Stimulated activated CD4-positive, alpha-beta T cell treated with anti-CD3 and anti-CD28 coated beads, Interleukin-12 subunit alpha, Interleukin-12 subunit beta, amount 100 ng/mL, for 24 hours (primary cell): Measurements from ENCODE around the gene GBA2.

Experiments used
- DNase-seq, 2 experiments: peaks; one replicate each; pipeline ENCODE4 v3.0.0-alpha.2; 2020; ENCODE audit warnings: low read depth in 2 of 2

Gene GBA2

DNA sequence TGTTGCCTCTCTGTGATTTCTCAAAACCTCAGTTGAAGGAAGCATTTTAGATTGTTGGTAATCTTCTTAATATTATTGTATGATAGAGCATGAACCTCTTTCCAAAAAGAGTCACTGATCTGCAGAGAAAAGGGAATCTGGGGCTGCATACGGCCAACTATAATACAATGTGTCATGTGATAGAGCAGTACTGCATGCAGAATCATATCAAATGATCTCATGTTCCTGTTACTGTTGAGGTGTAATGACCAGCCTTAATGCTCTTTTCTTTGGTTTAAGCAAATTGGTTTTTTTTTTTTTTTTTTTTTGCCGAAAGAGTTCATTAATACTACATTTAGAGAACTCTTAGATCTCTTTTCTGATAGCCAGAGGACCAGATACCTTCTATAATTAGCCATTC is 18.0 kb upstream of the GBA2 start:
- DNase-seq = no peak

DNA sequence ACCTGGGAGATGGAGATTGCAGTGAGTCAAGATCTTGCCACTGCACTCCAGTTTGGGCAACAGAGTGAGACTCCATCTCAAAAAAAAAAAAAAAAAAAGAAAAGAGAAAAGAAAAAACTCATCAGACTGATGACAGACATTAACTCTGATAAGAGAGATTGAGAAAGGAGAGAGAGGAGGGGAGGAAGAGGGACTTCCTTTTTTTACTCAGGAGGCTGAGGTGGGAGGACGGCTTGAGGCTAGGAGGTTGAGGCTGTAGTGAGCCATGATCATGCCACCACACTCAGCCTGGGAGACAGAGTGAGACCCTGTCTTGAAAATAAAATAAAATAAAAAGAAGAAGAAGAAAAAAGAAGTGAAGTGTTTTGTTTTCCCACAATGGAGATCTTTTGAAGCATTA is 14.8 kb upstream of the GBA2 start:
- DNase-seq = no peak

- no peak for DNase-seq
Measured at GRCh38 chr9:35763181-35763580, 14.2 kb upstream of the GBA2 start.

DNA sequence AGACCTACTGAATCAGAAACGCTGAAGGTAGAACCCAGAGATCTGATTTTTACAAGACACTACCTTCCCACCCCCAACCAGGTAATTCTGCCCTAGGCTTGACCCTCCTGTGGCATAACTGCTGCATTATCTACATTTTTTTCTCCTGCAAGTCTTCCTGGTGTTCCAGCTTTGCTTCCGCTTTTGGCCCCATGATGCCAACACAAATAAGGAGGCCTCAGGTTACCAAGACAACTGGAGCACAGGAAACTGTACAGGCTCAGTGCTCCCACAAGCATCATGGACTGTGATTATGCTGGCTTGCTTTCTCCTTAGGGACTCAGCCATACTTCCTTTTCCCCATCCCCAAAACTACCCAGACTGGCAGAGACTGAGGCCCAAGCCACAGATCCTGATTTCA is 11.6 kb upstream of the GBA2 start:
- no peak for DNase-seq

DNA sequence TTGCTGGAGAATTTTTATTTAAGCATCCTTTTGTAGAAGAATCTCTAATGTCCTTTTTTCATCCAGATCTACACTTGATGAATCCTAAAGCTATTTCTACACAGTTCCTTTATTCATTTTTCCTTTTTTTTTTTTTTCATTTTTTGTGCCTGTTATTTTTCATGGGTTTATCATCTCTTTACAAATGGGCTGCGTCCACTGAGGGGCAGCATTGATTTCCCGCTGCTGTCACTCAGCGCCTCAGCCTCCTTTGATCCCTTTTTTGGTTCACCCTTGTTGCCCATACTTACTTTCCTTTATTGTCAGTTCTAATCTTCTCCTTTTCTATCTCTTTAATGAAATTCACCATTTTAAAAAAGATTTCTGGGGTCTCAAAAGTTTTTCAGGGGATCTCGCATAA is 10.8 kb upstream of the GBA2 start:
- no peak for DNase-seq

DNA sequence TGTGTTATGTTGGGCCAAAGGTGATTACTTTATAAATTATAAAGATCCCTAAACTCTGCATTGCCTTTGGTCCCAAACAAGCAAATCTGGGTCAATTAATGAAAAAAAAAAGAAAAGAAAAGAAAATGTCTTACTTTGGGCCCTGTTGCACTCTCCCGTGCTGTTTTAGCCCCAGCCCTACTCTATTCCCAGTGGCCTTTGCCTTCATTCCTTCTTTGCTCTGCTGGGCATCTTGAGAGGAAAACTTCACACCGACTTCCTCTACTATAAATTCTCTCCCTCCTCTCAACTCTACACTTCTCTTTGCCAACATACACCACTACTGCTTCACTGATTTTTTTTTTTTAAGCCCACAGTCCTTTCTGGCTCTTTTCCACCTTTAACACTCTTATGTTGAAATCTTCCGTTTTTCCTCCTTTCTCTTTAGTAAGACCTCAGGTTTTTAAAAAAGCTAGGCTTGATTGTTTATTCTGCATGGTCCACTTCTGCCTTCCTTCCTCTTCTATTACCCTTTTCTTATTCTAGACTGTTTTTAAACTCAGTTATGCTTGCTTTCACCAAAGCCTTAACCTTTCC is 9.5 kb upstream of the GBA2 start:
- no peak for DNase-seq

- no peak for DNase-seq
Measured at GRCh38 chr9:35757892-35758275, 8.9 kb upstream of the GBA2 start.

DNA sequence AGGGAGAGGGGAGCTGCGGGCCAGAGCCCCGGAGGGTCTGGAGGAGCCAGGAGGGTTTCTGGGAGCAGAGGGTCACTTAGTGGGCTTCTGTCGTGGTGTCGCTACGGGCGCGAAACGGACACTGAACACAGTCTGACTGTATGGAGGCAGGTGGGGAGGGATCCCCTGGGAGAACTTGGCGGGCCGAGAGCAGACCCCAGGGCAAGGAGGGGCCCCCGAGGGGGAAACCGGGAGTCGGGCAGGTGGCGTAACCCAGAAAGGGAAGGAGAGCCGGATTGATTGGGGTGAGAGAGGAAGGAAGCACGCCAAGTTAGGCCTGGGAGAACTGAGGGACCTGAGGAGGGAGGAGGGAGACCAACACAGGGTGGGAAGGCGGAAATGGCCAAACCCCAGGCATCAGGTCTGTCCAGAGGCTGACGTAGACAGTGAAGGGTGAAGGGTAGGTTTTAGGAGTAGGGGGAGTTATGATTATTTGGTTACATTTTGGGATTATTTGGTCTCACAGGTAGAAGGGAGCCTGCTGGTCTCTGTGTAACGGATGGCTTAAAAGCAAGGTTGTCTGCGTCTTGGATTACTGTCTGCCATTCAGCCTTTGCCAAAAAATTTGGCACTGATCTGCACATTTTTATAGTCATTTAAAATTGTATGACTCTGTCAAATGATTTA is 8.3 kb upstream of the GBA2 start:
- DNase-seq = no peak

DNA sequence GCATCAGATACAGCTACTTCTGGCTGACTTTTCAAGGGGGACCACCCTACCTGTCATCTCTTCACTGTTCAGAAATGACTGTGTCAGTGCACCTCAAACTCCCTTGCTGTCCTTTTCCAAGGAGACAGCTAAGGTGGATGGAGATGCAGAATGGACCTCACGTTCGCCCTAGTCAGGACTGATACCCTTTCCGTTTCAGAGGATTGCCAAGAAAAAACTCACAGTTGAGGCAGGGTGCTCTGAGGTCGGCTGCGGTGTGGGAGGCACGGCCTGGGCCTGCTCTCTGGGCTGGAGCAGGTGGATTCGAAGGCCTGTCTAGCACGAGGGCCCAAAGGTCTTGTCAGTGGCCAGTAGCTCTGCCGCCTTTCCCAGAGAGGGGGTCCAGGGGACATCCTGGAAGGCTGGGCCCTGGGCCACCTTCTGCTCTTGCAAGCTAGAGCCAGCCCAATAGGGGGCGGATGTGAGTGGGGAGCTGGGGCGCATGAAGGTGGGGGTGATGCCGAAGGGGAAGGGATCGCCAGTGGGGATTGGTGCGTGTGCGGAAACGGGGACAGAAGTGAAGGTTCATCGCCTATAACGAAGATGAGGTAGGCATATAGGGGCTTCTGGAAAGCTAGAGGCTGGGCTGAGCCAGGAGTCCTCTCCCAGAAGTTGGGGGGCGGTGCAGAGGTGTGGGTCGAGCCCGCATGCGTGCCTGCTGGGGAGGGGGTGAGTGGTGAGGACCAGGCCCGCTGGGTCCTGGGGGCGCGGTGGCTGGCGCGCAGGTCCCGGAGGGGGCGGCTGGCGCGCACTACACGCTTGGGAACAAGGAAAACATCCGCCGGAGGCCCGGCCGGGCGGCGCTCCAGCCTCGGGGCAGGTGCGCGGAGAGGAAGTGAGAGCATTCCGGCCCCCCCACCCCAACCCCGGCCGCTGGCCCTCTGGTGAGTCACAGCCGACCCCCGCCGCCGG is 7.5 kb upstream of the GBA2 start:
- DNase-seq = peak; percentile 65 to 84

DNA sequence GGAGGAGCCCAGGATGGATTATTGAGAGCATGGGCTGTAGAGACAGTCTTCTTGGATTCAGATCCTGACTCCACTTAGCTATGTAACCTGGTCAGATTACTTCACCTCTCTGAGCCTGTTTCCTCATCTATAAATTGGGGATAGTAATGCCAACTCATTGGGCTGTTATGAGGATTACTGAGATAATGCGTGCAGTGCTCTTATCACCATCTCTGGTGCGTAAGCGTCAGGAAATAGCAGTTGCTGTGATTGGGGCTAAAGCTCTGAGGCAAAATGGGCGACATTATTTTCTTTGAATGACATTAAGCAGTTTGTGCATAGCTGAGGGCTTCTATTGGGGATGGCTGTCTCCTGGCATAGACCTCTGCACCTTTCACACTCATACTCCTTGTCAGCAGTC is 6.0 kb upstream of the GBA2 start:
- DNase-seq = no peak

GRCh38 chr9:35754264-35754663 is 5.2 kb upstream of the GBA2 start, which contains the start of gene MSMP:
Gene MSMP (minus strand): TSS chr9:35754276. CDS start chr9:35754129, 147 bp downstream.
- DNase-seq = no peak

GRCh38 chr9:35753466-35753865 is 4.4 kb upstream of the GBA2 start:
- no peak for DNase-seq

DNA sequence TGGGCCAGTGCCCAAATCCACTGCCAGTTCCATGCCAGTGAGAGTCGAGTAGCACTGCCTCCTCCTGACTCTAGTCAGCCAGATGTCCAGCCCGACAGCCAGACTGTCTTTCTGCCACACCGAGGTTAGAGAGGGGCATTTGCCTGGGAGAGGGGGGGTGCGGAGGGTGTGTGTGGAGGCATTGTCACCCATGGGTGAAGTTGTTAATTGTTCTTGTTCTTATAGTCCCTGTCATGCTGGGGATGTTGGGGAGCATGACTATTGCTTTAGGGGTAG is 1.2 kb upstream of the GBA2 start:
- no peak for DNase-seq

DNA sequence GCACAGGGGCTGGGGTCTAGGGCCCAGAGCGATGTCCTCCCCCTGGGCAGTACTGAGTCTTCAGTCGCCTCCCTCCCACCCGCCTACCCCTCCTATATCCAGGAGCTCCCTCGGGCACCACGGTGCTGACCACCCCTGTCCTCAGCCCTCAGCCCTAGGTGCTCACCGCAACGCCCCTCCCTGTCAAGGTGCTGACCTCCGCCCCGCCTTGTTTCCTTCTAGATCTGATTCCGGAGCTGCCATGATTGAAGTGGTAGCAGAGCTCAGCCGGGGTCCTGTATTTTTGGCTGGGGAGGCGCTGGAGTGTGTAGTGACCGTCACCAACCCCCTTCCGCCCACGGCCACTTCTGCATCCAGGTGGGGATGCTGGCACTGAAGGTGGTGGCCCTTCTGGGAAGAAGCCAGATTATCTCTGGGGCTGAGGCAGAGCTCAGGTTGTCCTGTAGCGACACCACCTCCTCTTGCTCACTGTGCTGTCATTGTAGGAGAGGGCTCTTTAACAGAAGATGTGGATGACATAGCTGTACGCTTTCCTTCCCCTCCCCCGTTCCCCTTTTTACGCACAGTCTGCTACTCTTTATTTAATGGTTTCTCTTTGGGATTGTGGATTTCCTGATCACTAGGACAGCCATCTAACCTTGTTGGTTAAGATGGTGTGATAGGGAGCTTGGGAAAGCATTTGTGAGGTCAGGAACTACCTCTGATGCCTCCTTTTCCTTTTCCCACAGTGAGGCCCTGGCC is 657 bp upstream of the GBA2 start:
- DNase-seq = peak in 1 of 2 experiments; percentile 29

DNA sequence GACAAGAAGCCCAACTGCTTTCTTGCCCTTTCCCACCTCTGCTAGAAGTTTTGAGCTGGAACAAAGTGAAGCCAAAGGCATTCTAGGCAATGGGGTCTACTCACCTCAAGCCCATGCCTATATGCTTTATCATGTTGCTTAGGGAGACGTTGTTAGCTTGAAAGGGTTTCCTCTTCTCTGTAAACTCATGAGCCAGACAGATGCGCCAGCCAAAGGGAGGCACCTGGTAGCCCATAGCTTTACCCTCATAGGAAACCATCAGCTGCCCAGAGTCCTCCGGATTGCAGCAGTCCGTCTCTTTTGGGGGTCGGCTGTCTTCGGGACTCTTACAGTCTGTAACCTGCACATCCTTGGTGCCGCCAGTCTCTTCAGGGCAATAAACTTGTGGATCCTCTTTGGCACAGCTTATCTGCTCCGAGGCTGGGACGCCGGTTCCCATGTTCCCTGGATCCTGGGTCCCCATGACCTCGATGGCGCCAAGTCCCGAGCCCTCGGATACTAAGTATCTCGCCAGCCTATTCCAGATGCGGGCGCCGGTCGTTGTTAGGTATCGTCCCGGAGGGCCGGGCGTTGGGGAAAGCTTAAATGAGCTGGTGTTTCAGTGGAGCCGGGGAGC is 678 bp downstream of the GBA2 start:
- no peak for DNase-seq

GRCh38 chr9:35746583-35746982 is 2.4 kb downstream of the GBA2 start:
- DNase-seq = no peak

DNA sequence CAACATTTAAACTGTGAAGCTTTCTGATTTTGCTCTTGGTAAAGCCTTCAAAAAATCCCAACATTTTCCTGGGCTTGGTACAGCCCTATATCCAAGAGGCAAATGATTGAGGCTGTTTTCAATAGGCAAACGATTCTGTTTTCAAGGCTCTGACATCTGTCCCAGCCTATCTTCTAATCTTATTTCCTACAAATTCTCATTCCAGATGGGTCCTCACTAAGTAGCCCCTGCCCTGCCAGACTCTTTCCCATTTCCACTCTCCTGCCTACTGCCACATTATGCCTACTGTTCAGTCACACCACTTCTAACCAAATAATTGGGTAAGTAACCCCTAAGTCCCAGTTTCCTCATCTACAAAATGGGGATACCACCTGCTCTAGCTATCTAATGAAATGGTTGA is 3.5 kb downstream of the GBA2 start:
- no peak for DNase-seq

- no peak for DNase-seq
Measured at GRCh38 chr9:35743880-35744518, 5.0 kb downstream of the GBA2 start.

DNA sequence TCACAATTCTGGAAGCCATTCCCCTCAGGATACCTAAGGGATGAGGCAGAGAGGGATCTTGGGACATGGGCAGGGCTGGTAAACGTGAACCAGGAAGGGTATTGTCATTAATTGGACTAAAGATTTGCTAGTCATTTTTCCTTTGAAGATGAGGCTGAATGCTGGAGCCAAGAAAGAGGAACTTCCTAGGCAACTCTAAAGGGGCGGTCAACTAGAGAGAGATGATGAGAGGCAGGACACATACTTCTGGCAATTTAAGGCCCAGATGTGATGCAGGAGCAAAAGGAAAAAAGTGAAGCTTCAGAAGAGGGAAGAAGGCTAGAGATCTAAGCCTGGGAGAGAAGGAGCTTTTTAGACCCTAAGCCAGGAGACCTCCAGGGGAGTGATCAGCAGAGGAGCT is 5.6 kb downstream of the GBA2 start:
- DNase-seq = no peak

DNA sequence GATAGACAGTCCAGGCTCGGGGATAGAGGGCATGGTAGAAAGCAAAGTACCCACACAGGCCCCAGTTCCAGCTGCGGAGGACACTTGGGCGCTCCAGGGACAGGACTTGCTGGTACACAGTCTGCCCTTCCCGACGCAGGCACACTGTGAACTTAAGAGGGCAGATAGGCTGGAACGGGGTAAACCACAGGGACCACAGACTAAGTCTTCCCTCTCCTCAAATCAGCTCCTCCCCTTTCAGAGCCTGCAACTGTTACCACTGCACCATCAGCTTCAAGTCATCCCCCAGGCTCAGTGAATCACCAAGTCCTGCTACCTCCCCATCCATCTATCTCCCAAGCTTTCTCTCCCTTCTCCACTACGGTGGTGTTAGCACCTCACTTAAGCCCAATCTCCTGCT is 7.3 kb downstream of the GBA2 start:
- DNase-seq = no peak

DNA sequence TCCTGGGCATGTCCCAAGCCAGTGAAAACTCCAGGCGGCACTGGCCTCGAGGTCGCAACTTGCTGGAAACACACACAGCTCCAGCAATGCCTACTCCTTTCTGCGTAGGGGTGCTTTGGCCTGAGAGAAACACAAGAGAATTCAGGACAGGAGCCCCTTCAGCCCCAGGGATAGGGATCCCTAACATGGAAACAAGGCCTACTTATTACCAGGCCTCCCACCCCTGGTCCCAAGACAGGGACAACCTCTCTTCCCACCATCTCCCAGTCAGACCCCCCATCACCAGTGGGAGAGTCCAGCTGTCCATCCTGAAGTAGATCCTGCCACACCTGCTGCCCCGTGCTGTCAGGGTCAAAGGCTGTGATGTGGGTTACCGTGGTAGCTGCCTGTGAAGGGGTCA is 8.8 kb downstream of the GBA2 start:
- DNase-seq = no peak
